Measurements from ENCODE around the gene BMP8B. TPM values are rescaled to one million over a fixed set of nuclear protein-coding genes. Genes with fewer than 3 reads are reported as not detected.
"Not testable (repeated sequence)": the region's sequence is repeated elsewhere in the genome, so short reads cannot be mapped to it uniquely, and the experiment has no call there.

BMP8B gene
- polyA plus RNA-seq, 1 donor from 2014 or later, result 0.14 TPM

GRCh38 chr1:39777306-39777705 lies 11.4 kb downstream of the BMP8B start:
- peaks cover 0 to 24% (median 4%) of the 10 kb centered on the region in 3 donors for H3K4me1 Mint-ChIP-seq
- H3K9me3 Mint-ChIP-seq, result no peaks in the 10 kb centered on the region
- H3K27me3 Mint-ChIP-seq, result peaks cover 2% of the 10 kb centered on the region
- H3K27ac Mint-ChIP-seq, result peak overlapping the region in 1 of 3 donors; percentile 71
- H3K4me3 Mint-ChIP-seq, result peak overlapping the region in 1 of 4 donors; percentile 54
- peaks cover 3% of the 10 kb centered on the region for H3K36me3 Mint-ChIP-seq

- peaks cover 2% of the 10 kb centered on the region for H3K27me3 Mint-ChIP-seq
- H3K27ac Mint-ChIP-seq, result peak overlapping the region in 2 of 3 donors; percentile 68 to 71
Observed at GRCh38 chr1:39776886-39777285, 11.8 kb downstream of the BMP8B start.

GRCh38 chr1:39776400-39776713 lies 12.3 kb downstream of the BMP8B start:
- H3K27ac Mint-ChIP-seq, result peak overlapping the region in 2 of 3 donors; percentile 71 to 89

More at GRCh38 chr1:39776886-39777285, 11.8 kb downstream of the BMP8B start:
- Mint-ChIP-seq H3K4me3 (peak overlapping the region in 3 of 4 donors; percentile 32 to 82 (median 63)), H3K36me3 (peaks cover 3% of the 10 kb centered on the region), H3K9me3 (no peaks in the 10 kb centered on the region), H3K4me1 (peaks cover 0 to 24% (median 4%) of the 10 kb centered on the region in 3 donors)

GRCh38 chr1:39775676-39776399 lies 12.8 kb downstream of the BMP8B start:
- H3K27me3 Mint-ChIP-seq, H3K9me3 Mint-ChIP-seq, H3K36me3 Mint-ChIP-seq: not testable (repeated sequence)
- Mint-ChIP-seq H3K4me1 (peaks cover 0 to 22% (median 4%) of the 10 kb centered on the region in 3 donors), H3K27ac (peak overlapping the region in 2 of 3 donors; percentile 71 to 89), H3K4me3 (peak overlapping the region in 3 of 4 donors; percentile 44 to 82 (median 71))

More at GRCh38 chr1:39776400-39776713, 12.3 kb downstream of the BMP8B start:
- H3K4me3 Mint-ChIP-seq, result peak overlapping the region in 3 of 4 donors; percentile 44 to 82 (median 63)
- H3K36me3 Mint-ChIP-seq, result peaks cover under 1% of the 10 kb centered on the region
- peaks cover 0 to 24% (median 4%) of the 10 kb centered on the region in 3 donors for H3K4me1 Mint-ChIP-seq
- H3K27me3 Mint-ChIP-seq, result peaks cover 2% of the 10 kb centered on the region
- no peaks in the 10 kb centered on the region for H3K9me3 Mint-ChIP-seq

- not testable (repeated sequence) for H3K36me3 Mint-ChIP-seq, H3K27me3 Mint-ChIP-seq, H3K9me3 Mint-ChIP-seq, H3K27ac Mint-ChIP-seq, H3K4me3 Mint-ChIP-seq
- peaks cover 2 to 23% (median 4%) of the 10 kb centered on the region in 3 donors for H3K4me1 Mint-ChIP-seq
Observed at GRCh38 chr1:39775141-39775540, 13.5 kb downstream of the BMP8B start.

- H3K27ac Mint-ChIP-seq, H3K27me3 Mint-ChIP-seq, H3K4me3 Mint-ChIP-seq, H3K36me3 Mint-ChIP-seq, H3K9me3 Mint-ChIP-seq: not testable (repeated sequence)
- H3K4me1 Mint-ChIP-seq, result peaks cover 2 to 13% (median 4%) of the 10 kb centered on the region in 3 donors
Observed at GRCh38 chr1:39773369-39773979, 15.2 kb downstream of the BMP8B start.

- H3K9me3 Mint-ChIP-seq, H3K36me3 Mint-ChIP-seq, H3K27me3 Mint-ChIP-seq, H3K4me1 Mint-ChIP-seq: not testable (repeated sequence)
- Mint-ChIP-seq H3K27ac (peak within 1 kb of the TSS in 2 of 3 donors; percentile 82 to 92), H3K4me3 (peak within 1 kb of the TSS in 3 of 4 donors; percentile 68 to 92 (median 74))
Observed at GRCh38 chr1:39771022-39771532, 17.6 kb downstream of the BMP8B start, which contains the start of gene OXCT2. Gene OXCT2 (minus strand): TSS chr1:39771348. CDS start chr1:39771255, 93 bp downstream.

- peak overlapping the region in 2 of 3 donors; percentile 82 to 92 for H3K27ac Mint-ChIP-seq
- not testable (repeated sequence) for H3K36me3 Mint-ChIP-seq
Observed at GRCh38 chr1:39770100-39771021, 18.3 kb downstream of the BMP8B start.

GRCh38 chr1:39769502-39769901 lies 19.2 kb downstream of the BMP8B start:
- not testable (repeated sequence) for H3K27me3 Mint-ChIP-seq, H3K36me3 Mint-ChIP-seq, H3K27ac Mint-ChIP-seq, H3K9me3 Mint-ChIP-seq, H3K4me1 Mint-ChIP-seq
- H3K4me3 Mint-ChIP-seq, result peak overlapping the region in 1 of 4 donors; percentile 5

More at GRCh38 chr1:39770100-39771021, 18.3 kb downstream of the BMP8B start:
- not testable (repeated sequence) for H3K4me1 Mint-ChIP-seq, H3K9me3 Mint-ChIP-seq, H3K27me3 Mint-ChIP-seq
- H3K4me3 Mint-ChIP-seq, result peak overlapping the region in 3 of 4 donors; percentile 68 to 92 (median 74)

GRCh38 chr1:39766466-39766865 lies 22.2 kb downstream of the BMP8B start:
- not testable (repeated sequence) for H3K4me3 Mint-ChIP-seq, H3K27me3 Mint-ChIP-seq, H3K36me3 Mint-ChIP-seq, H3K4me1 Mint-ChIP-seq, H3K27ac Mint-ChIP-seq, H3K9me3 Mint-ChIP-seq

GRCh38 chr1:39764512-39764911 lies 24.2 kb downstream of the BMP8B start:
- H3K9me3 Mint-ChIP-seq, H3K27me3 Mint-ChIP-seq, H3K4me3 Mint-ChIP-seq, H3K4me1 Mint-ChIP-seq, H3K27ac Mint-ChIP-seq, H3K36me3 Mint-ChIP-seq: not testable (repeated sequence)

- not testable (repeated sequence) for H3K36me3 Mint-ChIP-seq
Observed at GRCh38 chr1:39763619-39764374, 24.9 kb downstream of the BMP8B start.

GRCh38 chr1:39762550-39763540 lies 25.8 kb downstream of the BMP8B start:
- no peaks in the 10 kb centered on the region for H3K27me3 Mint-ChIP-seq

More at GRCh38 chr1:39763619-39764374, 24.9 kb downstream of the BMP8B start:
- H3K27ac Mint-ChIP-seq, H3K27me3 Mint-ChIP-seq, H3K4me3 Mint-ChIP-seq, H3K9me3 Mint-ChIP-seq, H3K4me1 Mint-ChIP-seq: not testable (repeated sequence)

More at GRCh38 chr1:39762550-39763540, 25.8 kb downstream of the BMP8B start:
- Mint-ChIP-seq H3K4me3 (no peak overlapping the region), H3K9me3 (no peaks in the 10 kb centered on the region), H3K27ac (no peak overlapping the region), H3K4me1 (no peaks in the 10 kb centered on the region), H3K36me3 (peaks cover 1% of the 10 kb centered on the region)

Measured in IgD-negative memory B cell (primary cell).